Measurements from ENCODE around the gene ZNF571.
A peak's percentile ranks its signal among the peaks of the same experiment; 100 is the strongest.

The ZNF571 gene

GRCh38 chr19:37594304-37594981, at the start of gene ZNF571, which contains the start of gene ZNF540:
ZNF571 (minus strand) TSS chr19:37594792; CDS start chr19:37586676, 8,116 bp downstream.
ZNF540 (plus strand) TSS chr19:37594876; CDS start chr19:37598448, 3,572 bp downstream.
- DNase-seq: peak; percentile 85

GRCh38 chr19:37635076-37636056, 40.8 kb upstream of the ZNF571 start:
- DNase-seq: no peak

- DNase-seq: peak; percentile 48
Measured at GRCh38 chr19:37594982-37595382, 390 bp upstream of the ZNF571 start.

GRCh38 chr19:37593996-37594303, 642 bp downstream of the ZNF571 start:
- no peak for DNase-seq

- no peak for DNase-seq
Measured at GRCh38 chr19:37583340-37583739, 11.3 kb downstream of the ZNF571 start.

GRCh38 chr19:37572203-37572602, 22.4 kb downstream of the ZNF571 start:
- no peak for DNase-seq

GRCh38 chr19:37565370-37565669, 29.3 kb downstream of the ZNF571 start:
- DNase-seq: no peak

GRCh38 chr19:37564624-37565369, 29.8 kb downstream of the ZNF571 start:
- DNase-seq: no peak

- no peak for DNase-seq
Measured at GRCh38 chr19:37563518-37563917, 31.1 kb downstream of the ZNF571 start.

- peak; percentile 13 for DNase-seq
Measured at GRCh38 chr19:37551129-37551993, 43.2 kb downstream of the ZNF571 start.

- DNase-seq: no peak
Measured at GRCh38 chr19:37537391-37537947, 57.1 kb downstream of the ZNF571 start.

GRCh38 chr19:37519890-37520289, 74.7 kb downstream of the ZNF571 start:
- no peak for DNase-seq
